Nucleus accumbens (tissue), 56 donors: ENCODE results near the gene IQCB1.
"Not testable (repeated sequence)": the region's sequence is repeated elsewhere in the genome, so short reads cannot be mapped to it uniquely, and the experiment has no call there.

Source experiments
- DNase-seq, 56 donors: peaks; one replicate each; lab custom pipeline; 2025; lab: John Stamatoyannopoulos, UW

Gene IQCB1

DNA sequence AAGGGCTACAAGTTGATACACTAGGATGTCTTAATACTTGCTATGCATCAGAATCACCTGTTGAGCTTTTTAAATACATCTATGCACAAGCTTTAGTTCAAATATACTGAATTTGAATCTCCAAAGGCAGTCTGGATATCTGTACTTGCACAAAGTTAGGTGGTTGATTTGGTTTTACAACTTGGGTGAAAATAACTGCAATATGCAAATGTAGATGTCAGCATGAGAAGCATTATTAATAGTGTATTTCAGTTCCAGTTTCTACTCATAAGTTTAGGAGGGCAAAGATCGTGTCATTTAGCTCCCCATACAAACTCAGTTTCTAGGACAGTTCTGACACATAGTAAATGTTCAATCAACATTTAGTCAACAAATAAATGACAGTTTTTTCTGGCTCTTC is 25.6 kb downstream of the IQCB1 start:
- no peak for DNase-seq

DNA sequence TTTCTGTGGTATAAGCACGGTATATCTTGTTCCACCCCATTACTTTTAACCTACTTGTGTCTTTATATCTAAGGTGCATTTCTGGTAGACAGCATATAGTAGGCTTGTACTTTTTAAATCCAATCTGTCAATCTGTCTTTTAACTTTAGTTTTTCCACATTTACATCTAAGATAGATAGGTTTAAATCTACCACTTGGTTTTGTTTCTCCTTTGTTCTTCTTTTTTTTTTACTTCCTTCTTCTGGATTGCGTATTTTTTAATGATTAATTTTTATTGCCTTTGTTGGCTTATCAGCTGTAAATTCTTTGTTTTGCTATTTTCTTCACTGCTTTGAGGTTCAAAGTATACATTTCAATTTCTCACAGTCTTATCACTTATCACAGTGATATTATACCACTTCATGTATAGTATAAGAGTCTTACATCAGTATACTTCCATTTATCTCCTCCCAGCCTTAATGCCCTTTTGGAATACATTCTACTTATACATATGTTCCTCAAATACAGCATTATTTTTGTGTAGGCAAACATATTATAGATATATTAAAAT is 31.0 kb downstream of the IQCB1 start:
- DNase-seq = no peak

DNA sequence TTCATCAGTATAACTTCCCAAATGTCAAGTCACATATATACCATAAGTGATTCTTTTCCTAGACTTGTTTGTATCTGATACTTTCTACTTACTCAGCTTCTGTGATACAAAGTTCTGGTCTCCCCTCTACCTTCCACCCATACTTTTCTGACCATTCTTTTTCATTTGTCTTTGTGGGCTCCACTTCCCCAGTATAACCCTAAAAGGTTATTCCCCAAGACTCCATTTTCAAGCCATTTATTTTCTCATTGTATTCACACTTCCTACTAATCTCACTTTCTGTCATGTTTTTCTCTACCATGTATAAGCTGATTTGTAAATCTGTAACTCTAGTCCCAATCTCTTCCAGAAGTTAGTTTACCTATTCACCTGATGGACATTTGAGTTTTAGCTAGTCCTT is 34.0 kb downstream of the IQCB1 start:
- no peak for DNase-seq

DNA sequence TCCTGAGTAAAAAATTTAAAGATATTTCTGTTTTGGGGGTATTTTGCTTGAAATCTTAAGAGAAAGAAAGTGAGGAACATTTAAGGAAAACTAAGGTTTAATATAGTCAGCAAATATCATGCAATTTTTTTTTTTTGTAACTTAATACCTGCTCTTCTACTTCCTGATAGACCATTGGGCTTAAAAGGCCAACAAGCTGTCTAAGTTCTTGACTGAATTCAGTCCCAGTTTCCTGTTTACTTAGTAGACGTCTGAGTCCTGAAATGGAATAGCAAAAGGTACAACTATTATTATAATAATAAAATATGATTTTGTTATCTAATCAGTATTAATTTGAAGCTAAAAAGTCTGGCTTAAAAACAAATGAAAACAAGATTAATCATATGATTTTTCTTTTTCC is 37.9 kb downstream of the IQCB1 start:
- DNase-seq = no peak

DNA sequence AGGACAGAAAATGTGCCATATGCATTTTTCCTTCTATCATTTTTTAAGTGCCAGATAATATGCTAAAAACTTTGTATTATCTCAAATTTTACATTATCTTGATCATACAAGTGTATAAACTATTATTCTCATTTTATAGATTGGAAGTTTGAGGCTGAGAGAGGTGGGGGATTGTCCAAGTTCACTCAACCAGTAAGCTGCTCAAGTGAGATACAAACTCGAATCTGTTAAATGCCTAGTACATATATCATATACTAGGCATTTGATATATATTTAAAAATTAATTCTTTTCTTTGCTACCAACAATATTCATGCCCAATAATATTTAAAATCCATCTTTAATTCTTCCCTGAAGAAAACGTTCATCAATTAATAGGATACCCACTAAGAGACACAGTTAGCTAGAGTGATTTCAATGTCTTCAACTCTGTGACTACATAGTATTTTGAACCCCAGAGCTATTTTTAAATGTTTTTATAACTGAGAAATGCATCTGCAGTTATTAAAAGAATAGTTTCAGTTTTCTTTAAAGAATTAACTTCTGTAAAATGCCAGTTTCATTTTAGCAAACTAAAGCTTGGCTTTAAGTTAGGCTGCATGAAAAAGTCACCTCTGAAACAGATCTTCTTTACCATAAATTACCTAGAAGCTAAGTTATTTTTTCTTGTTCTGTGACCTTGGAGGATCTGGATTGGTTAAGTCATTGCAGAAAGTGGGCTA is 40.4 kb downstream of the IQCB1 start:
- DNase-seq = no peak

DNA sequence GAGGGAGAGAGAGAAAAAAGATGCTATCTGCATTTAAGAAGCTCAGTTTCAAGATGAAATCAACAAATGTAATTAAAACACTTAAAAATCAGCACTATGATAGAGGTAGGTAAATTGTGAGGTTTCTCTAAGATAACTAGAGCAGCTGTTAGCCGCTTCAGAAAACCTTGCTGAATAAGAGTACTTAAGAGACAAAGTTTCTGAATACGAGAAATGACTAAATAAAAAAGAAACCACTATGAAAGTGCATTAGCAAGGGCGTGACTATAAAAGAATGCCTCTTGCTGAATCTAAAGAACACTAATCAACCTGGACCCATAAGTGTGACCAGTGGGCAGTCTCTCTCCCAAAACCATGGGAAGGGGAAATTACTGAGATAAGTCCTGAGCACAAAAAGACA is 41.8 kb downstream of the IQCB1 start:
- no peak for DNase-seq

DNA sequence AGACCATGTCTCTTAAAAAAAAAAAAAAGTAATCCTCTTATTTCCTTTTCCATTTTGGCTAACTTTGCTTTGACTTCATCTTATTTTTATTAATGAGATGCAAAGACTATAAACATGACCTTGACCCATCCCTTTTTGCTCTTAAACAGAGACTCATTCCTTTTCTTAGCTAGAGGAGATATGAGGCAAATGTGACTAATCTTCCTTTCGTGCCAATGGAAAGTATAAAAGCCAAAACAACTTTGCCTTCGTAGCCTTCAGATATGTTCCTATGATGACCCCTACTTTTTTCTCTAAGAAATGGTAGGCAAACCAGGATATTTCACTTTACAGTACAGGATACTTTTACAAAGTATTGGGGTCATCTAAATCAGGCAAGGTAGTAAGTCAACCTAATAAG is 48.4 kb downstream of the IQCB1 start:
- no peak for DNase-seq

DNA sequence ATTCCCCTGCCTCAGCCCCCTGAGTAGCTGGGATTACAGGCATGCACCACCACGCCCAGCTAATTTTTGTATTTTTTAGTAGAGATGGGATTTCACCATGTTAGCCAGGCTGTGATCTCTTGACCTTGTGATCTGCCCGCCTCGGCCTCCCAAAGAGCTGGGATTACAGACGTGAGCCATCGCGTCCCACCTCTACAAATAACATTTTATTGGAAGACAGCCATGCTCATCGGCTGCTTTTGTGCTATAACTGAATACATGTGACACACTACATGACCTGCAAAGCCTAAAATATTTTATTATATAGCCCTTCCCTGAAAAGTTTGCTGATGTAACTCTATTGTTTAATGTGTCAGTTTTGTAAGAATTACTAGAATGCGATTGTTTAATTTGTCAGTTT is 52.1 kb downstream of the IQCB1 start:
- DNase-seq = not testable (repeated sequence)

DNA sequence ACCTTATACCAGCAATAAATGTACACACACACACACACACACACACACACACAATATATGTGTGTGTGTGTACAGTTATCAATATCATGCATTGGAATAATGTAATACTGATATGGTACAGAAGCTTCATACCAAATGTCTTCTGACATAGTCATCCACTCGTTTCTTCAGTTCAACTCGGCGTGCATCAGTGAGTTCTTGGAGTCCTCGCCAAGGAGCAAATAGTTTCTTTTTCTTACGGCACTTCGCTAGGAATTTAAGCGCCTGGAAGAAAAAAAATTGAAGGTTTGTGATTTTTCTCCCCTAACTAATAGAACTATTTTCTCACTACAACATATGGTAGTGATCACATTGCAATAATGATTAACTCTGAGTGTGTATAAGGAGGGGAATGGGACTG is 53.2 kb downstream of the IQCB1 start:
- no peak for DNase-seq

DNA sequence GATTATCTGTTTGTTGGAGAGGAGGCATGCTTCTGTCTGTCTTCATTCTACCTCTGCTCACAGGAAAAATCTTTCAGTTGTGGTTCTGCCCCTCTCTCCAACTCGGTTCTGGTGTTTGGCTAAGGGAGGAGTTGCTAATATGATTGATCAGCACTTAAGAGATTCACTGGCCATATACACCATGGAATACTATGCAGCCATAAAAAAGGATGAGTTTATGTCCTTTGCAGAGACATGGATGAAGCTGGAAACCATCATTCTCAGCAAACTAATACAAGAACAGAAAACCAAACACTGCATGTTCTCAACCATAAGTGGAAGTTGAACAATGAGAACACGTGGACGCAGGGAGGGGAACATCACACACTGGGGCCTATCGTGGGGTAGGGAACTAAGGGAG is 59.8 kb downstream of the IQCB1 start:
- DNase-seq = not testable (repeated sequence)

DNA sequence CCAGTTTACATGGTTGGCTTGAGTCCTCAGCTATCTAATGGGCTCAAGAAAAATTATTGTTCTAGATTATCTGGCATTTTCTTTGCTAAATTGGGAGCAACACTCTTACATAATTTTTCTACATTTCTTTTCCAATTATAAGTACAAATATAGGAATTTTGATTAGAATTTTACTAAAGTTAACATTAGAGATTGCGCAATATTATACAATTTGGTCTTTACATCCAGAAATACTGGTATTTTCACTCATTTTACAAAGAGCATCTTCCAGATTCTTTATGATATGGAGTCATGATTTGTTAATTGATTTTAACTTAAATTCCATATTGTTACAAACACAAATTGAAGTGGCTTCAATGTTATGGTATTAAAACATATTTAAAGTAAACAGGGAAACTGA is 65.6 kb downstream of the IQCB1 start:
- no peak for DNase-seq

DNA sequence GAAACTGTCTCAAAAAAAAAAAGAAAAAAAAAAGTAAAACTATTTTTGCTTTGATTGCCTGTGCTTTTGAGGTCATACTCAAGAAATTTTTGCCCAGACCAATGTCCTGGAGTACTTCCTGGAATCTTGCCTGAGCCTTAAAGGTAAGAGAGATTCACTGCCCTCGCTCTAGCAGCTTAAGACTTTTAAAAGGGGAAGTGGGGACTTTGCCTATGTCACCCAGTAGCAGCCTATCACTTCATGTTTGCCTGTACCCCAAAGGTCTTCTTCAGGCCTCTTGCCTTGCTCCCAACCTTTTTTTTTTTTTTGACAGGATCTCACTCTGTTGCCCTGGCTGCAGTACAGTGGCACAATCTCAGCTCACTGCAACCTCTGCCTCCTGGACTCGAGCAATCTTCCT is 66.4 kb downstream of the IQCB1 start:
- no peak for DNase-seq

DNA sequence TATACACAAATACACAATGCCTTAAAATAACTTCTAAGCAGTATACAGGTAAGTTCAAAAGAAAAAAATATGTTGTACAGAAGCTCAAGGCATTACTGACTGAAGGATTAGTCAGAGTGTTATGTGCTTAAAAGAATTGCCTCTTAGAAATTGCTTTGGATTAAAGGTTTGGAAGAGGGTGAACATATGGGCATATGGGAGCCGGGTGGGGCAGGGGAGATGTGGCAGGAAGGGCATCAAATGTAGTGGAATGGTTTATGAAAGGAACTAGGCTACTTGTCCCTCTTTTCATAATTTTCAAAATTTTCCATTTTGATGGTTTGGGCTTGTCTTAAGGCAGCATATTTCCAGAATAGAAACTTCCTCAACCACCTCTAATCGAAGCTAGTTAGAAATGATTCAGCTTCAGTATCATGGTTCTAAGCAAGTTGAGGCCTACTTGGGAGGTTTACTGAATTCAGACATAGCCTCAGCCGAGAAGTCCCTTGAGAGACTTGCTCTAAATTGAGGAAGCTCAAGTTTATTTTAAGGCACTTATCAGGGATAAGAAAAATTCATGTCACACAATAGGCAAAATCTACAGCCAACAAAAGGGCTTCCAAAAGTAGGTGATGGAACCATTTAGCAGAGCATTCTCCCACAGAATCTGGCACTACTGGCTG is 75.2 kb downstream of the IQCB1 start:
- no peak for DNase-seq

DNA sequence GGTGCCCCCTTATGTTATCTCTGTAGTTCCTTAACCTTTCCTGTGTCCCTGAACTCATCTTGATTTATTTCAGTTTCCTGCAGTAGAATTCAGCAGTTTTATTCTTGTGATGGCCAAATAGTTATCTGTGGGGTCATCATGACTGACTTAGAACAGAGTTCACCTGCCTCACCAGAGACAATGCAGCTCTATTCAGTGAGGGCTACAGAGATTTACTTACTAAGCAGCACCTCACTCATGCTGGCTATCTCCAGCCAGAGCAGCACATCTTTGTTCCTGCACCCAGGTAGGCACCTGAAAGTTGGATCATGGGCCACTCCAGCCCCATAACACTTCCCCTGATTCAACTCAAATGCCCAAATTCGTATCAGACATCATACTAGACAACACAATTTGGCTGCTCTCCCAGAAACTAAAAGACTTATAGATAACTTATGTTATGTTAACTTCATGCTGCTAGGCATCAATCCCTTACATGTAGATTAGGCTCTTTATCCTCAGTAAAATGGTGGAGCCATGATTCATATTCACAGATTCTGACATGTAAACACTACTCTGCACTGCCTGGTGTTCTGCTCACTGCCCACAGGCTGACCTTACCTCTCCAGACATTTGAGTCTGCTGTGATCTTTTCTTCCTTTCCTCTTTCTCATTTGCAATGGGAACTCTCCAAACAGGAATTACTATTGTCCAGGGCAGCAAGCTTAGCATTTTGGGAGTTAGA is 76.0 kb downstream of the IQCB1 start:
- no peak for DNase-seq

DNA sequence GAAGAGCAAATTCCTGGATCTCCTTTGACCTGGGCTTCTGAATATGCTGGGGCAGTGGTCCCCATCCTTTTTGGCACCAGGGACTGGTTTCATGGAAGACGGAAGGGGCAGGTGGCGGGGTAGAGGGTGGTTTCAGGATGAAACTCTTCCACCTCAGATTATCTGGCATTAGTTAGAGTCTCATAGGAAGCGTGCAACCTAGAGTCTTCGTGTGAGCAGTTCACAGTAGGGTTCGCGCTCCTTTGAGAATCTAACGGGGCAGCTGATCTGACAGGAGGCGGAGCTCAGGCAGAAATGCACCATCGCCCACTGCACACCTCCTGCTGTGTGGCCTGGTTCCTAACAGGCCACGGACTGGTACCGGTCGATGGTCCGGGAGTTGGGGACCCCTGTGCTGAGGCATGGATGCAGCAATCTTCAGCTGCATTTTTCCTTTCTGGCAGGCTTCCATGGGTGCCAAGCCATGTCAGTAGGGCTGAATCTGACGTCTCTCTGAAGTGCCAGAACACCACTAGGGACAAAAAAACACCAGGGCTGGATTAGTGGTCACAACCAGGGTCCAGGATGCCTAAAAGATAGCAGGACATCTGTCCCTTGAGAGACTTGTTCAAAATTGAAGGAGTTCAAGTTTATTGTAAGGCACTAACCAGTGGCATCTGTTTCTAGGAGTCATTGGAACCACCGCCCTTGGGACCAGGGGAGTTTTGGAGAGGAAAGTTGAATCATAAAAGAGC is 76.9 kb downstream of the IQCB1 start:
- no peak for DNase-seq

DNA sequence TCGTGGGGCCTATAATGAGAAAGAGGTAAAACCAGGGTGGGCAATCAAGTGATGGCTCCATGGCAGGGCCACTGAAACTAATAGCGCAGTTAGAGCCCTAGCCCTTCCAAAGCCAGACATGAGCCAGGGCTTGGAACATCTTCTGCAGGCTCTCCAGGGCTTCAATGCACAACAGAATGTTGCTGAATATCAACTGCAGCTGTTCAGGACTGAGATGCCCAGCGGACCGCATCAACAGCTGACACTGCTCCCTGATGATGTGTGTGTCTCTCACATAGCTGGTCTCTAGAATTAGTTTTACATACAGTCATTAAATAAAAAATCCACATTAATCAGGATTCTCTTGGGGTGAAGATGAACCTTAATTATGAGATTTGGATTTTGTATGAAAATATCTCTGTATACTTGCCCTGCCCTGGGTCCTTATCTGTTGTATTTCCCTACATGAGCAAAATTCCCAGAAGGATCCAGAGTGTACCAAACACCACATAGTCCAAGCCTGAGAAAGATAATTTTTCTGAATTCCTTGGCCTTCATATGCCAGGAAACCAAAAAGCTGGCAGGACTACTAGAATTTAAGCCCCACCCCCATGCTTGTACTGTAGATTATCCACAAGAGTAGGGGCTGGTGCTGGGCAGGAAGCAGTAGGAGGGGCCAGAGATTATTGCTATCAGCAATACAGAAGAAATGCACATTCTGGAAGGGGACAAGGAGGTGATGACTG is 77.6 kb downstream of the IQCB1 start:
- DNase-seq = no peak

DNA sequence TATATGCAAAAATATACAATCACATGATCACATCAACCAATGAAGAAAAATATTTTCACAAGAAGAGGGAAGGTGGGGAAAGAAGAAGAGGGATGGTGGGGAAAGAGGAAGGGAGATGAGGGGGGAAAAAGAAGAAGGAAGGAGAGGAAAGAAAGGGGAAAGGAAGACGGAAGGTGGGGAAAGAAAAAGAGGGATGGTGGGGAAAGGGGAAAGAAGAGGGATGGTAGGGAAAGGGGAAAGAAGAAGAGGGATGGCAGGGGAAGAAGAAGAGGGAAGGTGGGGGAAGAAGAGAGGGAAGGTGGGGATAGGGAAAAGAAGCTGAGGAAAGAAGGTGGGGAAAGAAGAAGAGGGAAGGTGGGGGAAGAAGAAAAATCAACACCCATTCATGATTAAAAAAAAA is 82.1 kb downstream of the IQCB1 start:
- DNase-seq = no peak

DNA sequence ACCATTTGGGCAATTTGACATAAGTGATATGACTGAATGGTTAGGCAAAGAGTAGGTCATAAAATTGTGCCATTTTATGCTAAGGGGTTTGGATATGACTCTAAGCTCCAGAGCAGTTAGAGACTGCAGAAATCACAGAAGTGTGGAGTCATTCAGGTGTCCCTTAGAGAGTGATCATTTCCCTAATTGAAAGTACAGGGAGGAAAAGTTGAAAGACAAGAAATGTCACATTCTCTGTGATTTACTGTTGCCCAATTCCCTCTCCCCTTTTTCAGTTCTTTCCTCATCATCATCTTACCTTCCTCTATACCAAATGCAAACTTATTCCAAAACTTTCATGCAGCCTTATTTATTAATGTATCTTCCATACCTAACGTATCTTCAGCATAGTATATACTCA is 82.6 kb downstream of the IQCB1 start:
- DNase-seq = no peak

DNA sequence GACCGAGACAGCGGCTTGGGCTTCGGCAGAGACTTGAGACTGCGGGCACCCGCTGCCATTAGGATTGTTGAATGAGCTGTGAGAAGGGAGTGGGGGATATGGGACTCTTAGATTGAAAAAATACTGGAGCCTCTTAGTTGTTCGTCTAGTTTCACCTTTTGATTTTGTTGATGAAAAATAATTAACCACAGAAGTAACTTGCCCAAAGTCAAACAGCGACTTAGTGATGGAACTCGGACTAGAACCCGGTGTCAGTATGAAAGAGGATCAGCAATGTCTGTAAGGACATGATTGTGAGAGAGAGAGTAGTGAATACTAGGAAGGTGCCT is 84.8 kb downstream of the IQCB1 start:
- no peak for DNase-seq
